ENCODE data around the gene ZNG1F.
"Not testable (repeated sequence)": the region's sequence is repeated elsewhere in the genome, so short reads cannot be mapped to it uniquely, and the experiment has no call there.

Gene ZNG1F

GRCh38 chr9:41086215-41086614, 102.9 kb downstream of the ZNG1F start:
- DNase-seq (ENCODE audit: low read depth) = not testable (repeated sequence)

GRCh38 chr9:41082358-41082757, 106.8 kb downstream of the ZNG1F start:
- DNase-seq (ENCODE audit: low read depth) = not testable (repeated sequence)
